ENCODE results near the gene ANKRD40.

The ANKRD40 gene

GRCh38 chr17:50696365-50696879, 11.3 kb downstream of the ANKRD40 start:
- Mint-ChIP-seq H3K27me3 (no peaks in the 10 kb centered on the region), H3K36me3 (peaks cover 4% of the 10 kb centered on the region), H3K27ac (no peak overlapping the region)

DNA sequence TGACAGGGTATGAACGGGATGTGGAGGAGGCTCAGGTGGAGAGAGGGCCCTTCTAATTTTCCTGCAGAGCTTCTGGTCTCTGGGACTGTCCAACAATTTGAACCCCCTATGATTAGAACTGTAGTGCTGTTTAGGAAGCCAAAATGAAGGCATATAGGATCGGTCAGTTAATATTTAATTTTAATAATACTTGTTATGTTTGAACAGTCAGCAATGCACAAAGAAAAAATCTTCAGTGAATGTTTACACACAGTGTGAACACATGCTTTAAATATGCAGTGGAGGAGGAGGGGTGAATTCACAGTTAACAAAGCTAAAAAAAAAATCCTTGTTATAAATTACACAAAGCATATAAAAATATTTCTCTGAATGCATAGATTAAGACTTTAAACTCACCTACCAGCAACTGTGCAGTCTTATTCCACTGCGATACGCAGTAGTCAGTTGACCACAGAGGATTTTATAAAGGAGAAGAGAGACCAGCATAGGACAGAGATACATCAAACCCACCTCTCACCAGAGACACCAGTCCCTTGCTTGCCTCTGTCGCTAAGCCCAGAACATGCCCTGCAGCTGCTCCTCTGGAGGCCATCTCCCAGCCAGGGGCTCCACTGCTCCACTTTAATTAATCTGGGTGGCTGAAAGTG, 14.6 kb downstream of the ANKRD40 start:
- no peak overlapping the region for H3K4me3 Mint-ChIP-seq
- no peak overlapping the region for H3K27ac Mint-ChIP-seq
- peaks cover 5% of the 10 kb centered on the region for H3K4me1 Mint-ChIP-seq (ENCODE audit: low read depth)
- H3K27me3 Mint-ChIP-seq, result no peaks in the 10 kb centered on the region
- peaks cover 2% of the 10 kb centered on the region for H3K36me3 Mint-ChIP-seq
- H3K9me3 Mint-ChIP-seq (ENCODE audit: low read depth), result no peaks in the 10 kb centered on the region

More at GRCh38 chr17:50696365-50696879, 11.3 kb downstream of the ANKRD40 start:
- Mint-ChIP-seq H3K4me1 (ENCODE audit: low read depth) (peaks cover 18% of the 10 kb centered on the region), H3K4me3 (no peak overlapping the region), H3K9me3 (ENCODE audit: low read depth) (no peaks in the 10 kb centered on the region)

GRCh38 chr17:50692448-50693035, 15.2 kb downstream of the ANKRD40 start:
- Mint-ChIP-seq H3K9me3 (ENCODE audit: low read depth) (no peaks in the 10 kb centered on the region), H3K4me3 (no peak overlapping the region), H3K27me3 (no peaks in the 10 kb centered on the region), H3K36me3 (peaks cover 2% of the 10 kb centered on the region), H3K4me1 (ENCODE audit: low read depth) (peaks cover under 1% of the 10 kb centered on the region), H3K27ac (no peak overlapping the region)

- H3K4me1 Mint-ChIP-seq (ENCODE audit: low read depth), result no peaks in the 10 kb centered on the region
- H3K4me3 Mint-ChIP-seq, result no peak overlapping the region
- peaks cover 2% of the 10 kb centered on the region for H3K36me3 Mint-ChIP-seq
- no peak overlapping the region for H3K27ac Mint-ChIP-seq
- no peaks in the 10 kb centered on the region for H3K9me3 Mint-ChIP-seq (ENCODE audit: low read depth)
- H3K27me3 Mint-ChIP-seq, result no peaks in the 10 kb centered on the region
Measured at GRCh38 chr17:50691550-50692447, 15.9 kb downstream of the ANKRD40 start.

GRCh38 chr17:50690887-50691549, 16.7 kb downstream of the ANKRD40 start:
- Mint-ChIP-seq H3K36me3 (peaks cover 2% of the 10 kb centered on the region), H3K4me3 (no peak overlapping the region), H3K9me3 (ENCODE audit: low read depth) (no peaks in the 10 kb centered on the region), H3K27me3 (no peaks in the 10 kb centered on the region), H3K4me1 (ENCODE audit: low read depth) (no peaks in the 10 kb centered on the region), H3K27ac (no peak overlapping the region)

DNA sequence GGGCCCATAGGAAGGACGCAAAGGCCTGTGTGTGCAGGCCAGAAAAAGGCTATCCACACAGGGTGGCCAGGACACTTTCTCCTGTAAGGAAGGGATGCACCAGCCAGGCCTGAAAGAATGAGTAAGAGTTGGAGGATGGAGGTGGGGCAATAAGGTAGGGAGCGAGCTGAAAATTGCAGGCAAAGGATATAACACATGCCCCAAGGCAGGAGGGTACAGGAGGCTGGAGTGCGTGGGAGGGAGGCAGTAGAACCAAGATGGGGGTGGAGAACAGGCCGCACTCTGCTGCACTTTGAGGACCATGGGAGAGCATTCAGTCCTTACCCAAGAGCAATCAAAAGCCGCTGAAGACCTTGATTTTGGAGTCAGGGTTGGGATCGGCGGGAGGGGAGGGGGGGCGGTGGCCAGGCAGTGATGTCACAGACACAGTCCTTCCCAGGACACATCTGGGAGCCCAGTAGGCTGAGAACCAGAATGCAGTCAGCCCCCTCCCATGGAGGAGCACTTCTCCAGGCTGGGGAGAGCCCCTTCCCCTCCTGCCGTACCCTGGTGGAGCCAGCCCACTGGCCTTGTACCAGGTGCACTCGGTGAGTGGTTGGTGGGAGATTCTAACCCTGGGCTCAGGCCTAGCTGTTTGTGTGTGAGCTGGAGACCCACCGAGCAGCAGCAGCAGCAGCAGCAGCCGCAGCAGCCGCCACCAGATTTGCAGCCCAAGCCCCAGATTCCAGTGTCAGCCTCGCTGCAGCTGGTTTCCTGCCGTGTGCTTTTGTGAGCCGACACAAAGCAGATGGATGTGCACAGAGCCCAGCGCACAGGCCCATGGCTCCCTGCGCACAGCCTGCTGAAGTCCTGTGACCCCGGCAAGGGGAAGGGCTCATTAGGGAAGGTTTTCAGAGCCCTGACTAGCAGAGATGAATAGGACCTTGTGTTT, 17.5 kb downstream of the ANKRD40 start:
- no peaks in the 10 kb centered on the region for H3K27me3 Mint-ChIP-seq
- no peaks in the 10 kb centered on the region for H3K4me1 Mint-ChIP-seq (ENCODE audit: low read depth)
- no peak overlapping the region for H3K4me3 Mint-ChIP-seq
- H3K27ac Mint-ChIP-seq, result no peak overlapping the region
- peaks cover 2% of the 10 kb centered on the region for H3K36me3 Mint-ChIP-seq
- no peaks in the 10 kb centered on the region for H3K9me3 Mint-ChIP-seq (ENCODE audit: low read depth)

DNA sequence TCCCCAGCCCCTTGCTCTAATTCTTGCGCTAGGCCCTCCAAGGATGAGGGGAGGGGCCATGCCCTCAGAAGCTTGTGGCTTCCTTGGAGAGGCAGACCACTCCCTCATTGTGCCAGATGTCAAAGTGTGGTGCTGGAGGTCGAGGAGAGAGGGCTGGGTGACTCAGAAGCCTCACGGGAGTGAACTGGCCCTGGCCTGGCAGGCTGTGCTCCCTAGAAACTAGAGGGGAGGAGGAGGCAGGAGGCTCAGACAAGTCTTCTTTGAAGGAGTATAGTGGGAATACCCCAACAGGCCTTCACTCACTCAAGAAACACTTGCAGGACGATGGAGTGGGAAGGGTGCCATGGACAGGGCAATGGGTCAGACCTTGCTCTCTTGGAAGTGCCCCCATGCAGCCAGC, 18.5 kb downstream of the ANKRD40 start:
- no peaks in the 10 kb centered on the region for H3K4me1 Mint-ChIP-seq (ENCODE audit: low read depth)
- no peaks in the 10 kb centered on the region for H3K36me3 Mint-ChIP-seq
- no peak overlapping the region for H3K4me3 Mint-ChIP-seq
- H3K9me3 Mint-ChIP-seq (ENCODE audit: low read depth), result no peaks in the 10 kb centered on the region
- H3K27me3 Mint-ChIP-seq, result no peaks in the 10 kb centered on the region
- H3K27ac Mint-ChIP-seq, result no peak overlapping the region

DNA sequence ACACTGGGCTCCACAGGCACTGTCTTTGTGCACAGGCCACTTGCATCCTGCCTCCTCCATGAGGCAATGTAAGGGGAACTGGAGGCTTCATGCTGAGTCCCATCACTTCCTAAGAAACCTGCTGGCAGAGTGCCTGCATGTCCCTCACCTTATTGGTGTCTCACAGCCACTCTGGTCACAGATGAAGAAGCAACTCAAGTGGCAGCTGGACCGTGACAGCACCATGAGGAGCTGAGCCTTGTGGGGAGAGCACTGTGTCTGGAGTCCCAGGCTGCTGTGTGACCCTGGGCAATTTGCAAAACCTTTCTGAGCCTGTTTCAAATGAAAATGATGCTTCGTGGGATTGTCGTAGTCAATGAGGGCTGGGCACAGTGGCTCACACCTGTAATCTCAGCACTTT, 19.5 kb downstream of the ANKRD40 start:
- H3K4me1 Mint-ChIP-seq (ENCODE audit: low read depth), result no peaks in the 10 kb centered on the region
- H3K9me3 Mint-ChIP-seq (ENCODE audit: low read depth), result no peaks in the 10 kb centered on the region
- H3K36me3 Mint-ChIP-seq, result no peaks in the 10 kb centered on the region
- no peaks in the 10 kb centered on the region for H3K27me3 Mint-ChIP-seq
- H3K27ac Mint-ChIP-seq, result no peak overlapping the region
- H3K4me3 Mint-ChIP-seq, result no peak overlapping the region

GRCh38 chr17:50687200-50688066, 20.3 kb downstream of the ANKRD40 start:
- Mint-ChIP-seq H3K4me3 (no peak overlapping the region), H3K9me3 (ENCODE audit: low read depth) (no peaks in the 10 kb centered on the region), H3K27me3 (no peaks in the 10 kb centered on the region), H3K27ac (no peak overlapping the region), H3K4me1 (ENCODE audit: low read depth) (no peaks in the 10 kb centered on the region), H3K36me3 (no peaks in the 10 kb centered on the region)

GRCh38 chr17:50686494-50687199, 21.1 kb downstream of the ANKRD40 start:
- H3K27me3 Mint-ChIP-seq, result no peaks in the 10 kb centered on the region
- H3K4me1 Mint-ChIP-seq (ENCODE audit: low read depth), result no peaks in the 10 kb centered on the region
- H3K9me3 Mint-ChIP-seq (ENCODE audit: low read depth), result no peaks in the 10 kb centered on the region
- H3K27ac Mint-ChIP-seq, result no peak overlapping the region
- H3K4me3 Mint-ChIP-seq, result no peak overlapping the region
- no peaks in the 10 kb centered on the region for H3K36me3 Mint-ChIP-seq

- peaks cover 2% of the 10 kb centered on the region for H3K27me3 Mint-ChIP-seq
- H3K4me1 Mint-ChIP-seq (ENCODE audit: low read depth), result no peaks in the 10 kb centered on the region
- no peak overlapping the region for H3K4me3 Mint-ChIP-seq
- no peaks in the 10 kb centered on the region for H3K9me3 Mint-ChIP-seq (ENCODE audit: low read depth)
- no peaks in the 10 kb centered on the region for H3K36me3 Mint-ChIP-seq
- H3K27ac Mint-ChIP-seq, result no peak overlapping the region
Measured at GRCh38 chr17:50685691-50686493, 21.8 kb downstream of the ANKRD40 start.

- Mint-ChIP-seq H3K9me3 (ENCODE audit: low read depth) (no peaks in the 10 kb centered on the region), H3K36me3 (peaks cover 2% of the 10 kb centered on the region), H3K4me3 (no peak overlapping the region), H3K27ac (no peak overlapping the region), H3K4me1 (ENCODE audit: low read depth) (no peaks in the 10 kb centered on the region), H3K27me3 (peaks cover 5% of the 10 kb centered on the region)
Measured at GRCh38 chr17:50685334-50685665, 22.4 kb downstream of the ANKRD40 start.
